Measurements from ENCODE around the gene SNX15. TPM values are rescaled to one million over a fixed set of nuclear protein-coding genes. Genes with fewer than 3 reads are reported as not detected.
"Not testable (repeated sequence)": the region's sequence is repeated elsewhere in the genome, so short reads cannot be mapped to it uniquely, and the experiment has no call there.

The SNX15 gene, protein sequence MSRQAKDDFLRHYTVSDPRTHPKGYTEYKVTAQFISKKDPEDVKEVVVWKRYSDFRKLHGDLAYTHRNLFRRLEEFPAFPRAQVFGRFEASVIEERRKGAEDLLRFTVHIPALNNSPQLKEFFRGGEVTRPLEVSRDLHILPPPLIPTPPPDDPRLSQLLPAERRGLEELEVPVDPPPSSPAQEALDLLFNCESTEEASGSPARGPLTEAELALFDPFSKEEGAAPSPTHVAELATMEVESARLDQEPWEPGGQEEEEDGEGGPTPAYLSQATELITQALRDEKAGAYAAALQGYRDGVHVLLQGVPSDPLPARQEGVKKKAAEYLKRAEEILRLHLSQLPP
- polyA plus RNA-seq (ENCODE audit: insufficient read length in 3 of 3), result 10 to 100 TPM; 31.7 to 32.7 (median 32.0) TPM
- long read RNA-seq, donor 1, transcript SNX15-202 (8 exons, 1,939 nt), result major isoform, 10 of 10 reads
- long read RNA-seq, donor 1, partial matches to known transcripts, result 0 of 10 reads
- long read RNA-seq, donor 1, other reads (novel, unspliced or antisense), result 0 of 10 reads
- long read RNA-seq, donor 2, transcript SNX15-202 (8 exons, 1,939 nt), result major isoform, 20 of 21 reads
- long read RNA-seq, donor 2, partial matches to known transcripts, result 0 of 21 reads
- long read RNA-seq, donor 2, other reads (novel, unspliced or antisense), result 0 of 21 reads
- long read RNA-seq, donor 3, transcript SNX15-202 (8 exons, 1,939 nt), result major isoform, 14 of 21 reads
- long read RNA-seq, donor 3, partial matches to known transcripts, result 7 of 21 reads
- long read RNA-seq, donor 3, other reads (novel, unspliced or antisense), result 0 of 21 reads
- long read RNA-seq, donor 4, transcript SNX15-202 (8 exons, 1,939 nt), result major isoform, 13 of 13 reads
- long read RNA-seq, donor 4, partial matches to known transcripts, result 0 of 13 reads
- long read RNA-seq, donor 4, other reads (novel, unspliced or antisense), result 0 of 13 reads
- long read RNA-seq, donor 5, transcript SNX15-202 (8 exons, 1,939 nt), result major isoform, 5 of 5 reads
- long read RNA-seq, donor 5, partial matches to known transcripts, result 0 of 5 reads
- long read RNA-seq, donor 5, other reads (novel, unspliced or antisense), result 0 of 5 reads
- long read RNA-seq, donor 6, transcript SNX15-202 (8 exons, 1,939 nt), result major isoform, 7 of 8 reads
- long read RNA-seq, donor 6, partial matches to known transcripts, result 0 of 8 reads
- long read RNA-seq, donor 6, other reads (novel, unspliced or antisense), result 0 of 8 reads
- long read RNA-seq, donor 7, transcript SNX15-202 (8 exons, 1,939 nt), result major isoform, 18 of 19 reads
- long read RNA-seq, donor 7, partial matches to known transcripts, result 0 of 19 reads
- long read RNA-seq, donor 7, other reads (novel, unspliced or antisense), result 0 of 19 reads
- long read RNA-seq, donor 8, transcript SNX15-202 (8 exons, 1,939 nt), result major isoform, 7 of 7 reads
- long read RNA-seq, donor 8, partial matches to known transcripts, result 0 of 7 reads
- long read RNA-seq, donor 8, other reads (novel, unspliced or antisense), result 0 of 7 reads
- long read RNA-seq, donor 9, transcript SNX15-202 (8 exons, 1,939 nt), result major isoform, 20 of 28 reads
- long read RNA-seq, donor 9, partial matches to known transcripts, result 8 of 28 reads
- long read RNA-seq, donor 9, other reads (novel, unspliced or antisense), result 0 of 28 reads
- long read RNA-seq, donor 10, transcript SNX15-202 (8 exons, 1,939 nt), result major isoform, 8 of 8 reads
- long read RNA-seq, donor 10, partial matches to known transcripts, result 0 of 8 reads
- long read RNA-seq, donor 10, other reads (novel, unspliced or antisense), result 0 of 8 reads
- long read RNA-seq, donor 11, transcript SNX15-202 (8 exons, 1,939 nt), result major isoform, 9 of 19 reads
- long read RNA-seq, donor 11, partial matches to known transcripts, result 10 of 19 reads
- long read RNA-seq, donor 11, other reads (novel, unspliced or antisense), result 0 of 19 reads
- long read RNA-seq, donor 12, transcript SNX15-202 (8 exons, 1,939 nt), result major isoform, 22 of 22 reads
- long read RNA-seq, donor 12, partial matches to known transcripts, result 0 of 22 reads
- long read RNA-seq, donor 12, other reads (novel, unspliced or antisense), result 0 of 22 reads
- long read RNA-seq, donor 13, partial matches to known transcripts, result 0 of 3 reads
- long read RNA-seq, donor 13, other reads (novel, unspliced or antisense), result 0 of 3 reads
- long read RNA-seq, donor 14, result 0 reads
- long read RNA-seq, donor 15, transcript SNX15-202 (8 exons, 1,939 nt), result major isoform, 18 of 19 reads
- long read RNA-seq, donor 15, partial matches to known transcripts, result 0 of 19 reads
- long read RNA-seq, donor 15, other reads (novel, unspliced or antisense), result 0 of 19 reads
- long read RNA-seq, donor 16, transcript SNX15-202 (8 exons, 1,939 nt), result major isoform, 16 of 17 reads
- long read RNA-seq, donor 16, partial matches to known transcripts, result 0 of 17 reads
- long read RNA-seq, donor 16, other reads (novel, unspliced or antisense), result 0 of 17 reads

DNA sequence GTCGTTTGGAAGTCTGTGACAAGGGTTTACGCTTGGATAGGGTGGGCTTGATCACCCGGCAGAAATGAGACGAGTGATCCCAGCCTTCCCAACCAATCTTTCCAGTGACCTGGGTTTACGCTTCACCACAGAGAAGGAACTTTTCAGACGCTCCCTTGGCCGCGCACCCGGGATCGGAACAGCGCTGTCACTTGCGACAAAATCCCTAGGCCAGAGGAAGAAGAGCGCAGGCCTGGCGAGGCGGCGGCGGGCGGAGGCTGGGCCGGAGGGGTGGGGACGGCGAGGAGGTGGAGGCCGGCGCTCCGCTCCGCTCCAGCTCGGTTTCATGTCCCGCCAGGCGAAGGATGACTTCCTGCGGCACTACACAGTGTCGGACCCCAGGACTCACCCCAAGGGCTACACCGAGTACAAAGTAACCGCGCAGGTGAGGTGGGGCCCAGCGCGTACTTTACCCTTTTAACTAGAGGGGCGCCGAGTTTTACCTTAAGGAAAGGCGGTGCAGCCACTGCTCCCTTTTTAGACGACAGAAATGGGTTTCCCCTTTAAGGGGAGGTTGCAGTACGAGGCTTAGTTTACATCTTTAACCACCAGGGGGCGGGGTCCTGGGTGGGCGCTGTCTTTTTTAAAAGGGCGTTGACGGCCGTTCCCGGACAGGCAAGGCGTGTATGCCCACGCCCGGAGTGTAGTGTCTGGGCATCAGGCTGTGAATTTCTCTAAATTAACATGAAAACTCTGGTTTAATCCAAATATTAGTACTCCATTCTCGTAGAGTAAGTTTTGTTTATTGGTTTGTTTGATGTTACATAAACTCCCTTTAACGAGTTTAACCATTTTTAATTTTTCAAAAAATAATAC is at the start of gene SNX15:
TSS of gene SNX15 (plus strand) at position 227 of the 855 bp plus-strand sequence. CDS start at position 326, 99 bp downstream.
- DNase-seq, result peak; percentile 98

DNA sequence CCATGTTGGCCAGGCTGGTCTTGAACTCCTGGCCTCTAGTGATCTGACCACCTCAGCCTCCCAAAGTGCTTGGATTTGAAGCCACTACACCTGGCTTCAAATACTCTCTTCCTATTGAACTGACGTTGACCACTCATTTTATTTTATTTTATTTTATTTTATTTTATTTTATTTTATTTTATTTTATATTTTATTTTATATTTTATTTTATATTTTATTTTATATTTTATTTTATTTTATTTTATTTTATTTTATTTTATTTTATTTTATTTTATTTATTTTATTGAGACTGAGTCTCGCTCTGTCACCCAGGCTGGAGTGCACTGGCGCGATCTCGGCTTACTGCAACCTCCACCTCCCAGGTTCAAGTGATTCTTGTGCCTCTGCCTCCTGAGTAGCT is 43.9 kb upstream of the SNX15 start:
- DNase-seq, result not testable (repeated sequence)

DNA sequence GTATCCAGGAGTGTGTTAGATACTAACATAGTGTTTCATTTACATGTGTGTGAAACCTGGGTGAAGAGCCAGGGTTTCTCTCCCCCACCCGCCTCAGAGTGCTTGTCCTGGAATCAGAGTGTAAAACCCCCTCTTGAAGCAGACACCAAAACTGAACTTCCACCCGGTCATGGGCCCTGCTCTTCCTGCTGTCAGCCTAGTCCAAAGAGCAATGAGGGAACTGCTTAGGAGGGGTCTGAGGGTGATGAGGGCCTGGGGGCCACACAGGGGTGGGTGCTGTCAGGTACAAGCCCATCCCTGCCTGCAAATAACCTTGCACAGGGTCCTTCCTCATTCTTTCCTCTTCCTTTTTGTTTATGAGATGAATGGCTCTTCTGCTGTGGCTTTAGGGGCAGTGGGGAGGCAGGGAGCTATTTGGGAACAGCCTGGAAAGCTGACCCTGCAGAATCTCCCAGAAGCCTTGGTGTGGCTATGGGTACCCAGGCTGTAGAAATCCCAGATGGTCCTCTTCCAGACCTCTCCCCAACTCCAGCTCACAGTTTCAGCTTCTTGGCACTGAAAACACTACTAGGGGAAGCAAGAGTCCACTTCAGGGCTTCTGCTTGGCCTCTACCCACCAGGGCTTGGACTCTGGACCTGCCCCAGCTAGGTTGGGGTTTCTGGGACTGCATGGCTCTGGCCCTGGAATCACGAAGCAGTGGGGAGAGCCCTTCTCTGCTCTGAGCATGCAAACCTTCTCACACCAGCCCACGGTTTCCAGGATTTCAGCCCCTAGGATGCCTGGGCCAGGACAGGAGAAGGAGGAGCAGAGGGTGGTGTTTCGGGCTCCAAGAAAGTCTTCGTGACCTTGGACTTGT is 39.0 kb upstream of the SNX15 start:
- no peak for DNase-seq

DNA sequence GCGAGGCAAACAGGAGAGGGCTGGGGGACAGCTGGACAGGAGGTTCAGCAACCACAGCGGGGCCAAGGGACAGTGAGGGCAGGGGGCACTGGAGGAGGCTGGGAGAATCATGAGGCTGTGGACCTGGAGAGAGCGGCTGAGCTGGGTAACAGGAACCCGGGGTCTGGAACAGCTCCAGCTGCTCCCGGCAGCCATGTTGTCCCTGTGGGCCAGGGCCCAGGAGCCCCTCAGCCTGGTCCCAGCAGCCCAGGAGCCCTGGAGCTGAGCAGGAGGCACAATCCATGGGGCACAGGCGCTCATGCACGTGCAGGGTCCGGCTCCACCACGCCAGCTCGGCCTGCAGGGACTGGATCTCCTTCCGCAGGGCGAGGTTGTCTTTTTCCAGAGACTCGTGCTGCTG is 37.8 kb upstream of the SNX15 start:
- no peak for DNase-seq

DNA sequence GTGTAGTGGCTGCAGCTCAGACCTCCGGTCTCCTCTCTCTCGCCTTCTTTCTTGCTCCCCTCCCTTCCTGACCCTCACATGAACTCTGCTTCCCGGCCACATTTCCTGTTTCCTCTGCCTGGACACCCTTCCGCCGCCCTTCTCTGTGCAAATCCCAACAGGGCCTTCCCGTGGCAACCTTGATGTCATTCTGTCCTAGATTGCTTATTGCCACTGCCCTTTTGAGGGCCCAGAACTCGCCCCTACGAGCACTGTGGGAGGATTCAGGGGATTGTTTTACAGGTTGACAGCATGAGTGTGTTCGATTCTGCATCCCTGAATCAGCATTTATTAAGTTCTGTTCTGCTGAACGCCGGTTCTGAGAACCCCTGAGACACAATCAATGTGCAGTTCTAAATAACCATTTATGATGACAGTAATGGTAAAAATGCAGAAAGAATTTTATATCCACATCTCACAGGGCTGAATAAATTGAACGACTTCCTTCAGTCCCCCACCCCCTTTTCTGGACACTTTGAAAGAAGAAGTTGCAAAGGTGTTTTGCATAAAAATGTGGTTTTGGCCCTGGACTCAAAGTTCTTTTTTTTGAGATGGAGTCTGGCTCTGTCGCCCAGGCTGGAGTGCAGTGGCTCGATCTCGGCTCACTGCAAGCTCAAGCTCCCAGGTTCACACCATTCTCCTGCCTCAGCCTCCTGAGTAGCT is 36.9 kb upstream of the SNX15 start:
- peak; percentile 62 for DNase-seq

DNA sequence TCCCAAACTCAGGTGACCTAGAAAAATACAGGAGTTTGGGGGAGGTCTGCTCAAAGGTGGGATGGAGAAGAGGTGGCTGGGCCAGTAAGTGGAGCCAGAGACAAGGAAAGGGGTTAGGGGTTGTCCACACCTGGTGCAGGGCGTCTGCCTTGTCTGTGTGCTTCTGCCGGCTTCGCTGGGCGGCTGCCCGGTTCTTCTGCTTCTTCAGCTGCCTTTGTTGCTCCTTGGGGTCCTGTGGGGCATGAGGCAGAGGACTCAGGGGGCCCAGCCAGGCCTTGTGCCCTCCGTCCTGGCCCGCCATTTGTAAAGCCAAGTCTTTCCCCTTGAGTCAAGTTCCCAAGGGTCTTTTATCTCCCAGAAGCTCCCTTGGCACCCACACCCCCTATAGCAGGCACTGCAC is 32.9 kb upstream of the SNX15 start:
- DNase-seq, result no peak

DNA sequence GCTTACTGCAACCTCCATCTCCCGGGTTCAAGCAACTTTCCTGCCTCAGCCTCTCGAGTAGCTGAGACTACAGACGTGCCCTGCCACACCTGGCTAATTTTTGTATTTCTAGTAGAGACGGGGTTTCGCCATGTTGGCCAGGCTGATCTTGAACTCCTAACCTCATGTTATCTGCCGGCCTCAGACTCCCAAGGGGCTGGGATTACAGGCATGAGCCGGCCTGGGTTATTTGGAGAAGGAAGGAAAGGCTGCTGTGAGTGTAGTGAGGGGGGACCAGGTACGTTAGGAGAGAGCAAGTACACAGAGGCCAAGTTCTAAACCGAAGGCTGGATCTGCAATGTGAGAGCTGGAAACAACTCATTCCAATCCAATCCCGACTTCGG is 30.9 kb upstream of the SNX15 start:
- DNase-seq, result no peak

DNA sequence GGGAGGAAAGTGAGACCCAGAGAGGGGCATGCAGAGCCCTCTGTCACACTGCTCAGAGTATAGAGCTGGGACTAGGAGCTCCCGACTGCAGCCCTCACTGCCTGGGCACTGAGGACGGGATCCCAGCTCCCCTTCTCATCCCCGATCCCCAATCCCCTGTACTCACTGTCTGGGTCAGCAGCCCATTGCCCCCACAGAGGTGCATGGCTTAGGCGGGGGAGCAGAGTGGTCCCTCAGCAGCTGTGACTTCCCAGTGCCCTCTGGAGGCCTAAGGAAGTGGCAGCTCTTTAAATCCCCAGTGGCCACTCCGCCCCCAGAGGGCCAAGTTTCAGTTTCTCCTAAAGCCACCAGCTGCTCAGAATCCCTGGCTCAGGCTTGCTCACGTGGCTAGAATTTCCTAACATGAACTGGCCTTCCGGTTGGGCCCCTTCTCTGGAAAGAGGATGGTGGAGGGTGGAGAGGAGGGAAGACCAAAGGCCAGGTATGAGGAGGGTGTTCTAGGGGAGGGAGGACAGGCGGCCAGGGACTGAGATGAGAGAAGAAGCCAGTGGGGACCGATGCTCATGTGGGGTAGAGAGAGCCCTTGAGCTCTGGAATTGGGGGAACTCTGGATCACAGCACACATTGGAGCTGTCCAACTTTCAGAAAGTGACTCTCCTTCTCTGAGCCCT is 30.4 kb upstream of the SNX15 start, which contains the start of gene BATF2:
TSS of gene BATF2 (minus strand) at position 262 of the 671 bp plus-strand sequence. CDS start at position 205, 57 bp downstream.
- DNase-seq, result peak; percentile 86

DNA sequence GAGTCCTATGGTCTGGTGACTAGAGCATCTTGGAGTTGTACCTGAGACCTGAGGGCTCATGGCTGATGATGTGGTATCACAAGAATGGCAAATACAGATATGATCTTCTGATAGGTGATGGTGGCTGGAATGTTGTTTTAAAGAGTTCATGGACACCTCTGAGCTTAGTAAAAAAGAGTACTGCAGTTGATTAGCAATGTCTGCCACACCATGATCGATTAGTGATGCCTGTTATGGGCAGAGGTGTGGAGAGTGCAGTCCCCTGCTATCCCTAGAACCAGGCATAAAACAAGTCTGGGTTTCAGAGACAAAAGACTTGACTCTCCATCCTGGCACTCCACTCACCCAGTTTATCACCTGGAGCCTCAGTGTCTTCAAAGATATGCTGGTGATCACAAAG is 29.1 kb upstream of the SNX15 start:
- no peak for DNase-seq

DNA sequence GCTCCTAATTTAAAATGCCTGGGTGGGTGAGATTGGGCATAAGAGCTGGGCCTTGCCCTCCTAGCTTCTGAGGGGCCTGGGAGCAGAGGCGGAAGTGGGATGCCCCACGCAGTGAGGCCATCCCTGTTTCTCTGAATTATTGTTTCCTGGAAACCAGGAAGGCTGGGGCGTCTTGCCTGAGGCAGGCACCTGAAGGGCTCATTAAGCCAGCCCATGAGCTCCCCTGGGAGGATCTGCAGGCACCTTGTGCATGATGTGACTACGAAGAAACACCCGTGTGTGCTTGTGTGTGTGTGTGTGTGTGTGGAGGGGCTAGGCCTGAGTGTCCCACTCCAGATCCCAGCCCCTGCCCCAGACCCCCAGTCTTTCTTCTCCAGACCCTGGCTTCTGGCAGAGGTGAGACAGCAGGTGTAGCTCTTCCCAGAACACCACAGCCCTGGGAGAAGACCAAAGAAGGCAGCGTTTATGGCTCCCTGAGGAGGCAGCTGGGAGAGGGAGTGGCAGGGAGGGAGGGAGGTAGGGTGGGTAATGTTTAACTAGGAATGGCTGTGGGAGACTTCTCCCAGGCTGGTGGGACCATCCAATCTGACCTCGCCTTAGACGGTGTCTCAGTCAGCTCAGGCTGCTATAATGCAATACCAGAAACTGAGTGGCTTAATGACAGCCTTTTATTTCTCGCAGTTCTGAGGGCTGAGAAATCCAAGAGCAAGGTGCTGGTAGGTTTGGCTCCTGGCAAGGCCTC is 28.4 kb upstream of the SNX15 start:
- no peak for DNase-seq

DNA sequence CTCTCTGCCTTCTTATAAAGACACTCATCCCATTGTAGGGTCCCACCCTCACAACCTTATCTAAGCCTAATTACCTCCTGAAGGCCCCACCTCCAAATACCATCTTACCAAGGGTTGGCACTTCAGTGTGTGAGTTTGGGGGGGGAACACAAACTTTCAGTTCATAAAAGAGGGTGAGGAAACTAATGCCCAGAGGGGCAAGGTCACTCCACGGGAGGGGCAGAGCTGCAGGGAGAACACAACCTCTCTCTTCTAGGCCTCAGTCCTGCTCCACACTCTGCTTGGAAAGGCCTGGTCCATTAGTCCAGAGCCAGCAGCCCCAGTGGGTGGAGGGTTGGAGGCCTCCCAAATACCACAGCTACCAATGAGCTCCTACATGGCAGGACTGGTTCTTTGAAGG is 27.8 kb upstream of the SNX15 start:
- no peak for DNase-seq

DNA sequence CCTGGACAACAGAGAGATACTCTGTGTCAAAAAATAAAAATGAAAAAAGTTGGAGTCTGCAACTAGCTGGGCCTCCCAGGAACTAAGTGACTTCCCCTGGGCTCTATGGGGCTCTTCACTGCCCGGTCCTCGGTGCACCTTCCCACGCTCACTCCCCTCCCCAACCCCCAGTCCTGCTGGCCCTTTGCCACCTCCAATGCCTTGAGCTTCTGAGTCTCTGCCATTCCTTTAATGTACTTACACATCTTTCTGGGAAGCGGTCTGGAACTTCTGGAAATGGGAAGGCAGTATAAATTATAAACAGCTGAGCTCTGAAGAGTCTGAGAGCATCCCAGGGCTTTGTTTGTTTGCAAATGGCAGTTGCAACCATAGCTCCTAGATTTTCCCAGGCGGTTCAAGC is 24.5 kb upstream of the SNX15 start:
- DNase-seq, result no peak

DNA sequence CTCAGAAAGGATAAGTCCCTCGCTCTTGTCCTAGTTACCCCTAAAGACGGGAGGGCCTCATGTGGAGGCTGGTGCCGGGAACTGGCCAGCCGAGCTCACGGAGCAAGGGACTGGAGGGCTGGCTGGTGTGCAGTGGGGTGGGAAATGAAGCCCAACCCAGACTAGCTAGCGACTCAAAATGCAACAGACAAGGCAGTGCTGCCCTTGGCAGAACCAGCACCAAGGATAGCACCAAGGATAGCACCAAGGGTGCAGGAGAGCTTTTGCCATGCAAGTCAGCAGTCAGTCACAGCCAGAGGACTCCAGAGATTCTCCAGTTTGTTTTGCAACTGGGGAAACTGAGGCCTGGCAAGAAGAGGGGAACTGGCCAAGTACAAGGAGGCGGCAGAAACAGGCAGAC is 24.0 kb upstream of the SNX15 start:
- DNase-seq, result no peak

DNA sequence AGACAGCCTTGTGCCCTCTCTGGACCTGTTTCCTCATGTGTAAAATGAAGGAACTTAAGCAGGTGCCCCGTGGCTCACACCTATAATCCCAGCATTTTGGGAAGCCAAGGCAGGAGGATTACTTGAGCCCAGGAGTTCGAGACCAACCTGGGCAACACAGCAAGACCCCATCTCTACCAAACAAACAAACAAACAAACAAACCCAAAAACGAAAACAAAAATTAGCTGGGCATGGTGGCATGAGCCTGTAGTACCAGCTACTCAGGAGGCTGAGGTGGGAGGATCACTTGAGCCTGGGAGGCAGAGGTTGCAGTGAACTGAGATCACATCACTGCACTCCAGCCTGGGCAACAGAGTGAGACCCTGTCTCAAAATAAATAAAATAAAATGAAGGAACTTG is 23.3 kb upstream of the SNX15 start:
- not testable (repeated sequence) for DNase-seq

DNA sequence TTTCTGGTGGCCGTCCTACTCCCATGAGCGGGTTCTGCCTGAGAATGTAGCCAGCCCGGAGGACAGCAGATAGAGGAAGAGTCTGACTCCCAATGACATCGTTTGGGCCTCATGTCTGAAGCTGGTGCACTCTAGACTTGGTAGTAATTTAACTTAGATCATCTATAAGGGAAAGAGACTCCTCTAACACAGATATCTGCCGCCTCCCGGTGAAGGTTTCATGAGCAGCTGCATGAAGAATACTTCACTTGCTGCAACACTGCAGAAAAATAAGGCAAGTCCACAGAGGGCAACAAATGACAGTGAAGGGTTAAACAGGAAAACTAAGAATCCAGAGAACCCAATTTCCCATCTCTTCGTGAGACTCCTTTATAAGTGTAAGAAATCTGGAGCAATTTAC is 19.2 kb upstream of the SNX15 start:
- no peak for DNase-seq
